Measurements from ENCODE around the gene DNASE2B. TPM values are rescaled to one million over a fixed set of nuclear protein-coding genes. Genes with fewer than 3 reads are reported as not detected.

The DNASE2B gene
- total and polyA plus RNA-seq, 4 experiments from 2014 or later = not detected

Other genes starting within 250 kb of the DNASE2B start
- gene SAMD13, start 96.8 kb upstream of the DNASE2B start, total RNA-seq = not detected
- under 1 TPM in 1 of 2 donors, not detected in 1; 0.22 TPM for gene SAMD13, start 96.8 kb upstream of the DNASE2B start, polyA plus RNA-seq
- gene RPF1, start 80.8 kb downstream of the DNASE2B start, total RNA-seq = 10 to 100 TPM; 41.7 to 46.2 TPM
- gene RPF1, start 80.8 kb downstream of the DNASE2B start, polyA plus RNA-seq = 10 to 100 TPM; 55.9 to 77.1 TPM
- gene SPATA1, start 107.9 kb downstream of the DNASE2B start, total RNA-seq = 1 to 10 TPM; 1.7 to 3.4 TPM
- gene SPATA1, start 107.9 kb downstream of the DNASE2B start, polyA plus RNA-seq = under 1 TPM in 1 of 2 donors, not detected in 1; 0.72 TPM
- gene GNG5, start 108.1 kb downstream of the DNASE2B start, total RNA-seq = 10 to 100 TPM; 38.1 to 45.5 TPM
- gene GNG5, start 108.1 kb downstream of the DNASE2B start, polyA plus RNA-seq = 100 to 1,000 TPM; 205 to 250 TPM
- gene CTBS, start 176.0 kb downstream of the DNASE2B start, total RNA-seq = 10 to 100 TPM; 17.4 to 18.2 TPM
- gene CTBS, start 176.0 kb downstream of the DNASE2B start, polyA plus RNA-seq = 10 to 100 TPM; 21.7 to 25.4 TPM

All from CD4-positive, alpha-beta memory T cell (primary cell).